Lower leg skin (tissue), 4 donors: Measurements from ENCODE around the gene ATP6V1D. TPM values are rescaled to one million over a fixed set of nuclear protein-coding genes. Genes with fewer than 3 reads are reported as not detected.
"Not testable (repeated sequence)": the region's sequence is repeated elsewhere in the genome, so short reads cannot be mapped to it uniquely, and the experiment has no call there.

Experiments used
- DNase-seq, 2 donors: peaks; one replicate each; pipeline ENCODE4 v3.0.0-alpha.2; 2019; ENCODE audit warnings: low spot score in 2 of 2
- H3K4me3 ChIP-seq: fragments of 200-600 bp; sonication (generic); 2 replicates; pipeline ENCODE4 v1.5.1; 2017; ENCODE audit warnings: mild to moderate bottlenecking, low read depth; ENCODE audit not compliant: poor library complexity, severe bottlenecking
- CTCF ChIP-seq, 3 donors: fragments of 450-650 bp; IDR thresholded peaks; one replicate each; pipeline ENCODE4 v1.5.1; 2016; ENCODE audit warnings: antibody characterized with exemption in 3 of 3, mild to moderate bottlenecking in 3 of 3, moderate library complexity in 2 of 3
- POLR2A ChIP-seq, 2 donors: fragments of 450-650 bp; IDR thresholded peaks; one replicate each; pipeline ENCODE4 v1.6.1; 2016 to 2017; ENCODE audit warnings: antibody characterized with exemption in 2 of 2, mild to moderate bottlenecking in 1 of 2, moderate library complexity in 1 of 2
- WGBS, 2 donors: methylation state at CpG; one replicate each; pipeline ENCODE4 v1.1.5; 2018; 5-methylcytosine and 5-hydroxymethylcytosine counted together
- intact Hi-C: fragments of 100-400 bp; cut with DNase I; formaldehyde crosslinking; loops from one replicate; pipeline ENCODE4 v1.15.0; 2023; ENCODE audit warnings: low total_unique reads
- total RNA-seq, 4 donors: library from RNA; depleted of rRNA; stranded (reverse); fragments of >200 nt; gene quantifications; one replicate each; pipeline ENCODE4 v1.1.0, GENCODE V29; 2016

ATP6V1D gene
- total RNA-seq, 4 donors from 2014 or later: 64.9 to 80.0 (median 74.7) TPM

GRCh38 chr14:67345583-67345982, 14.0 kb downstream of the ATP6V1D start:
- TF ChIP-seq POLR2A (IDR thresholded peaks at IDR 0.05) (no peak), CTCF (IDR thresholded peaks at IDR 0.05) (no peak)
- intact Hi-C loops: no loop called here
- no peak overlapping the region for H3K4me3 ChIP-seq

GRCh38 chr14:67343601-67344230, 15.9 kb downstream of the ATP6V1D start:
- DNase-seq: no peak
- TF ChIP-seq CTCF (IDR thresholded peaks at IDR 0.05): no peak
- TF ChIP-seq POLR2A (IDR thresholded peaks at IDR 0.05): no peak
- intact Hi-C loops: no loop called here
- no peak overlapping the region for H3K4me3 ChIP-seq
- WGBS, 2 donors: 70 to 72% methylated on average over 4 of the region's 4 CpGs

More at GRCh38 chr14:67345583-67345982, 14.0 kb downstream of the ATP6V1D start:
- DNase-seq: no peak

- WGBS, 2 donors: 96 to 100% methylated on average over 3 to 20 of the region's 31 CpGs
Measured at GRCh38 chr14:67341231-67341630, 18.4 kb downstream of the ATP6V1D start.

GRCh38 chr14:67335781-67336180, 23.8 kb downstream of the ATP6V1D start:
- WGBS, 2 donors: 92 to 96% methylated on average over 2 of the region's 2 CpGs
- TF ChIP-seq POLR2A (IDR thresholded peaks at IDR 0.05): no peak
- no peak for TF ChIP-seq CTCF (IDR thresholded peaks at IDR 0.05)
- no peak overlapping the region for H3K4me3 ChIP-seq
- DNase-seq: no peak
- intact Hi-C loops: no loop called here

More at GRCh38 chr14:67341231-67341630, 18.4 kb downstream of the ATP6V1D start:
- DNase-seq, intact Hi-C loops, H3K4me3 ChIP-seq: not testable (repeated sequence)

DNA sequence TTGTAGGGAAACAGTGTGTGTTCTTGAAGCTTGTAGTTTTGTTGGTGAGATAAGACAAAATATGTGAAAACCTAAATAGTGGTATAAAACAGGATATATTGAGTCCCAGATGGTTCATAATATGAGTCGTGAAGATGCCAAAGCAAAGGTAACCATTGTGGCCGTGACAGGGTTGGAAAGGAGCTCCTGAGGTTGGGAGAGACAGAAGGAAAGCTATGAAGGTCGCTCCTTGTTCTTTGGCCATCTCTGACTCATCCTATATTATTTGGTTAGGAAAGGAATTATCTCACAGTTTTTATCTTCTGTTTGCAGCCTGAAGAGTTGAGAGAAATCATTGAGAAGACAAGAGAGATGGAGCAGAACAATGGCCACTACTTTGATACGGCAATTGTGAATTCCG, 27.1 kb downstream of the ATP6V1D start:
- WGBS, 2 donors: 96 to 97% methylated on average over 5 of the region's 5 CpGs
- no peak for DNase-seq
- TF ChIP-seq CTCF (IDR thresholded peaks at IDR 0.05) (no peak), POLR2A (IDR thresholded peaks at IDR 0.05) (no peak)
- H3K4me3 ChIP-seq: no peak overlapping the region
- intact Hi-C loops: no loop called here

- TF ChIP-seq CTCF (IDR thresholded peaks at IDR 0.05) (no peak), POLR2A (IDR thresholded peaks at IDR 0.05) (no peak)
- DNase-seq: no peak
- WGBS, 2 donors: 85 to 86% methylated on average over 5 of the region's 5 CpGs
- intact Hi-C loops: no loop called here
- no peak overlapping the region for H3K4me3 ChIP-seq
Measured at GRCh38 chr14:67331368-67332125, 28.1 kb downstream of the ATP6V1D start.

- intact Hi-C loops, H3K4me3 ChIP-seq, DNase-seq: not testable (repeated sequence)
- 97 to 100% methylated on average over 4 of the region's 4 CpGs for WGBS, 2 donors
Measured at GRCh38 chr14:67329666-67330065, 29.9 kb downstream of the ATP6V1D start.
